H9 (cell line): Measurements from ENCODE around the gene ANKRD7. TPM values are rescaled to one million over a fixed set of nuclear protein-coding genes. Genes with fewer than 3 reads are reported as not detected.

Experiments used
- DNase-seq: peaks from one replicate; pipeline ENCODE4 v3.0.0-alpha.2; 2017
- H2AFZ ChIP-seq: one replicate; pipeline ENCODE4 v1.6.1; 2013; ENCODE audit warnings: mild to moderate bottlenecking, low read length, control low read depth, moderate library complexity
- H2AK5ac ChIP-seq: 2 replicates; pipeline ENCODE4 v1.6.1; 2013; ENCODE audit warnings: low read length, control low read depth, mixed read lengths; ENCODE audit not compliant: insufficient read length
- H2BK120ac ChIP-seq: one replicate; pipeline ENCODE4 v1.6.1; 2013; ENCODE audit warnings: low read depth, mild to moderate bottlenecking, low read length, control low read depth, inconsistent platforms; ENCODE audit not compliant: poor library complexity, severe bottlenecking
- H2BK12ac ChIP-seq: 2 replicates; pipeline ENCODE4 v1.6.1; 2013; ENCODE audit warnings: low read length, control low read depth, mixed read lengths, low read depth; ENCODE audit not compliant: insufficient read length
- H2BK15ac ChIP-seq: 2 replicates; pipeline ENCODE4 v1.6.1; 2013; ENCODE audit warnings: low read depth, low read length, control low read depth
- H2BK20ac ChIP-seq: one replicate; pipeline ENCODE4 v1.6.1; 2013; ENCODE audit warnings: low read depth, mild to moderate bottlenecking, low read length, control low read depth, inconsistent platforms; ENCODE audit not compliant: poor library complexity, severe bottlenecking
- H2BK5ac ChIP-seq: 2 replicates; pipeline ENCODE4 v1.6.1; 2013; ENCODE audit warnings: low read length, control low read depth, mixed read lengths; ENCODE audit not compliant: insufficient read length
- H3K14ac ChIP-seq: 2 replicates; pipeline ENCODE4 v1.6.1; 2013; ENCODE audit warnings: low read length, control low read depth; ENCODE audit not compliant: insufficient read depth
- H3K18ac ChIP-seq: 2 replicates; pipeline ENCODE4 v1.6.1; 2013; ENCODE audit warnings: low read depth, mild to moderate bottlenecking, mixed read lengths, low read length, control low read depth; ENCODE audit not compliant: insufficient read length
- H3K23ac ChIP-seq: 2 replicates; pipeline ENCODE4 v1.6.1; 2013; ENCODE audit warnings: low read length, control low read depth, mixed read lengths, low read depth; ENCODE audit not compliant: insufficient read length
- H3K23me2 ChIP-seq: 2 replicates; pipeline ENCODE4 v1.6.1; 2013; ENCODE audit warnings: low read depth, mild to moderate bottlenecking, mixed read lengths, low read length, control low read depth; ENCODE audit not compliant: insufficient read length, poor library complexity, severe bottlenecking
- H3K27ac ChIP-seq: 2 replicates; pipeline ENCODE4 v1.5.1; 2013; ENCODE audit warnings: low read length, control low read depth, mixed read lengths, low read depth; ENCODE audit not compliant: insufficient read length
- H3K27me3 ChIP-seq: 2 replicates; pipeline ENCODE4 v1.6.1; 2013; ENCODE audit warnings: low read length, control low read depth, inconsistent platforms; ENCODE audit not compliant: insufficient read depth
- H3K4ac ChIP-seq: 2 replicates; pipeline ENCODE4 v1.6.1; 2013; ENCODE audit warnings: low read depth, mild to moderate bottlenecking, control low read depth, inconsistent platforms, low read length, moderate library complexity
- H3K4me1 ChIP-seq: 2 replicates; pipeline ENCODE4 v1.6.1; 2013; ENCODE audit warnings: low read length, control low read depth, inconsistent platforms; ENCODE audit not compliant: insufficient read depth
- H3K4me2 ChIP-seq: 2 replicates; pipeline ENCODE4 v1.6.1; 2013; ENCODE audit warnings: low read length, control low read depth, mixed read lengths; ENCODE audit not compliant: insufficient read length, insufficient read depth
- H3K56ac ChIP-seq: 2 replicates; pipeline ENCODE4 v1.6.1; 2013; ENCODE audit warnings: low read depth, mild to moderate bottlenecking, mixed read lengths, low read length, control low read depth; ENCODE audit not compliant: insufficient read length
- H3K79me1 ChIP-seq: 2 replicates; pipeline ENCODE4 v1.6.1; 2013; ENCODE audit warnings: low read depth, mild to moderate bottlenecking, moderate library complexity, low read length, control low read depth, inconsistent platforms; ENCODE audit not compliant: insufficient read depth, poor library complexity, severe bottlenecking
- H3K79me2 ChIP-seq: 2 replicates; pipeline ENCODE4 v1.6.1; 2013; ENCODE audit warnings: low read length, control low read depth, inconsistent platforms; ENCODE audit not compliant: insufficient read depth
- H3K9ac ChIP-seq: 2 replicates; pipeline ENCODE4 v1.6.1; 2013; ENCODE audit warnings: low read length, control low read depth, mixed read lengths; ENCODE audit not compliant: insufficient read length; ENCODE audit errors: extremely low read depth
- H3K9me3 ChIP-seq: one replicate; pipeline ENCODE4 v1.6.1; 2013; ENCODE audit warnings: low read depth, low read length, inconsistent platforms; ENCODE audit not compliant: control insufficient read depth
- H3T11ph ChIP-seq: one replicate; pipeline ENCODE4 v1.6.1; 2013; ENCODE audit warnings: mild to moderate bottlenecking, low read length, control low read depth, inconsistent platforms
- H4K20me1 ChIP-seq: one replicate; pipeline ENCODE4 v1.6.1; 2013; ENCODE audit not compliant: control insufficient read depth, insufficient read length, insufficient read depth
- H4K5ac ChIP-seq: 2 replicates; pipeline ENCODE4 v1.6.1; 2013; ENCODE audit warnings: low read depth, mild to moderate bottlenecking, mixed read lengths, low read length, control low read depth; ENCODE audit not compliant: insufficient read length
- H4K8ac ChIP-seq: replicated peaks from 2 replicates; pipeline ENCODE4 v1.6.1; 2013; ENCODE audit warnings: low read length, control low read depth, mixed read lengths, low read depth; ENCODE audit not compliant: insufficient read length
- H4K91ac ChIP-seq: 2 replicates; pipeline ENCODE4 v1.6.1; 2013; ENCODE audit warnings: low read depth, mild to moderate bottlenecking, moderate library complexity, mixed read lengths, low read length, control low read depth; ENCODE audit not compliant: insufficient read length
- H3K27ac Mint-ChIP-seq, 3 experiments: 2 replicates in 2 of 3; 3 replicates in 1 of 3; pipeline ENCODE4 v1.8.0; 2020 to 2021; ENCODE audit warnings: mixed read lengths in 3 of 3, mild to moderate bottlenecking in 1 of 3, moderate library complexity in 1 of 3
- H3K27me3 Mint-ChIP-seq: 2 replicates; pipeline ENCODE4 v1.8.0; 2021; ENCODE audit warnings: low read depth, mild to moderate bottlenecking, moderate library complexity, mixed read lengths
- H3K36me3 Mint-ChIP-seq, 3 experiments: 2 replicates in 2 of 3; 3 replicates in 1 of 3; pipeline ENCODE4 v1.8.0; 2020 to 2021; ENCODE audit warnings: low read depth in 3 of 3, mixed read lengths in 3 of 3; ENCODE audit not compliant: insufficient read depth in 1 of 3
- H3K4me1 Mint-ChIP-seq, 2 experiments: 2 replicates each; pipeline ENCODE4 v1.8.0; 2020; ENCODE audit warnings: mixed read lengths in 2 of 2
- H3K4me3 Mint-ChIP-seq, 2 experiments: 2 replicates in 1 of 2; 3 replicates in 1 of 2; pipeline ENCODE4 v1.8.0; 2020 to 2021; ENCODE audit warnings: mild to moderate bottlenecking in 2 of 2, mixed read lengths in 2 of 2, moderate library complexity in 1 of 2
- H3K9me3 Mint-ChIP-seq, 2 experiments: 2 replicates in 1 of 2; 3 replicates in 1 of 2; pipeline ENCODE4 v1.8.0; 2020; ENCODE audit warnings: mild to moderate bottlenecking in 2 of 2, mixed read lengths in 2 of 2, moderate library complexity in 1 of 2
- WGBS: extraction: QIAGEN DNeasy Blood & Tissue Kit; methylation state at CpG from one replicate; pipeline ENCODE4 v1.1.7; 2013; ENCODE audit warnings: missing lambda C conversion rate, low lambda C conversion rate, mixed read lengths; ENCODE audit not compliant: insufficient read length; ENCODE audit errors: extremely low coverage; 5-methylcytosine and 5-hydroxymethylcytosine counted together
- total RNA-seq: library from RNA; stranded (reverse); gene quantifications from 2 replicates; pipeline ENCODE4 v1.2.1, GENCODE V29; 2021
- TF ChIP-seq, protein P1 (sequence below): fragments of 200-600 bp; sonication (generic); conservative IDR thresholded peaks from 3 replicates; pipeline ENCODE4 v1.8.0; 2021; ENCODE audit warnings: antibody characterized with exemption, mild to moderate bottlenecking

The ANKRD7 gene
- total RNA-seq, 1 experiment from 2014 or later = not detected

DNA sequence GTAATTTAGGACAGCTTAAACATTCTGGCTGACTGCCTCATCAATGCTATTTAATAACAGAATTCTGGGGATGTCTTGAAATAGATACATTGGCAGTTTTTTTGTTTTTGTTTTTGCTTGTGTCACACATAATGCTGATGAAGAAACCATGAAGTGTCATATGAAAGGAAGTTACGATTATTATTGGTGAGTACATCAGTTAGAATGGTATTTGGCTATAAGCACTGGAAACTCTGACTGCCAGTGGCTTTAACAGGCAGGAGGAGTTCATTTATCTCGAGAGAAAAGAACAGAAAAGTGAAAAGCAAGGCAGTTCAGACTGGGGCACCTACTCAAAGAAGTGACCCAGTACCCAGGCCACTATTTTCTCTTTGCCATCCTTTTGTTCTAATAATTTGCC, 22.4 kb upstream of the ANKRD7 start:
- no CpG with 5 or more reads among the region's 2 CpGs for WGBS
- Histone ChIP-seq H4K8ac (no peak overlapping the region), H4K5ac (no peak overlapping the region), H2BK12ac (no peak overlapping the region), H3K4ac (no peak overlapping the region), H3K4me2 (no peak overlapping the region), H2AFZ (no peak overlapping the region), H3K23me2 (no peaks in the 10 kb centered on the region), H2BK5ac (no peak overlapping the region), H2BK20ac (no peak overlapping the region), H3K56ac (no peak overlapping the region), H3T11ph (no peak overlapping the region), H3K9ac (no peak overlapping the region), H4K91ac (no peak overlapping the region), H4K20me1 (no peaks in the 10 kb centered on the region), H3K79me2 (no peaks in the 10 kb centered on the region), H3K18ac (no peak overlapping the region), H2AK5ac (no peak overlapping the region), H2BK15ac (no peak overlapping the region), H2BK120ac (no peak overlapping the region), H3K27me3 (no peaks in the 10 kb centered on the region), H3K14ac (no peak overlapping the region), H3K9me3 (no peaks in the 10 kb centered on the region), H3K27ac (no peak overlapping the region), H3K23ac (no peak overlapping the region), H3K4me1 (no peaks in the 10 kb centered on the region), H3K79me1 (no peaks in the 10 kb centered on the region)
- no peaks in the 10 kb centered on the region for H3K27me3 Mint-ChIP-seq
- peak overlapping the region in 1 of 3 experiments; percentile 51; a peak in 1 of 7 replicates for H3K27ac Mint-ChIP-seq
- no peaks in the 10 kb centered on the region for H3K4me1 Mint-ChIP-seq
- no peak overlapping the region for H3K4me3 Mint-ChIP-seq
- H3K9me3 Mint-ChIP-seq = no peaks in the 10 kb centered on the region
- no peak for DNase-seq
- H3K36me3 Mint-ChIP-seq = no peaks in the 10 kb centered on the region; a peak in 2 of 7 replicates
- TF ChIP-seq, protein P1, sequence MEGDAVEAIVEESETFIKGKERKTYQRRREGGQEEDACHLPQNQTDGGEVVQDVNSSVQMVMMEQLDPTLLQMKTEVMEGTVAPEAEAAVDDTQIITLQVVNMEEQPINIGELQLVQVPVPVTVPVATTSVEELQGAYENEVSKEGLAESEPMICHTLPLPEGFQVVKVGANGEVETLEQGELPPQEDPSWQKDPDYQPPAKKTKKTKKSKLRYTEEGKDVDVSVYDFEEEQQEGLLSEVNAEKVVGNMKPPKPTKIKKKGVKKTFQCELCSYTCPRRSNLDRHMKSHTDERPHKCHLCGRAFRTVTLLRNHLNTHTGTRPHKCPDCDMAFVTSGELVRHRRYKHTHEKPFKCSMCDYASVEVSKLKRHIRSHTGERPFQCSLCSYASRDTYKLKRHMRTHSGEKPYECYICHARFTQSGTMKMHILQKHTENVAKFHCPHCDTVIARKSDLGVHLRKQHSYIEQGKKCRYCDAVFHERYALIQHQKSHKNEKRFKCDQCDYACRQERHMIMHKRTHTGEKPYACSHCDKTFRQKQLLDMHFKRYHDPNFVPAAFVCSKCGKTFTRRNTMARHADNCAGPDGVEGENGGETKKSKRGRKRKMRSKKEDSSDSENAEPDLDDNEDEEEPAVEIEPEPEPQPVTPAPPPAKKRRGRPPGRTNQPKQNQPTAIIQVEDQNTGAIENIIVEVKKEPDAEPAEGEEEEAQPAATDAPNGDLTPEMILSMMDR = no peak
